Loucy (cell line): Measurements from ENCODE around the gene CYP4F8.

Experiments
- EZH2phosphoT487 ChIP-seq: fragments of 200-600 bp; IDR thresholded peaks from 2 replicates; pipeline ENCODE4 v1.6.1; 2018; ENCODE audit warnings: antibody characterized with exemption, mild to moderate bottlenecking, moderate library complexity, borderline replicate concordance
- TF ChIP-seq, protein P1 (sequence below): fragments of 200-600 bp; sonication (generic); conservative IDR thresholded peaks from 2 replicates; pipeline ENCODE4 v1.5.1; 2014; ENCODE audit warnings: mild to moderate bottlenecking, antibody characterized with exemption, low read length

- TF ChIP-seq EZH2phosphoT487: no peak
- TF ChIP-seq, protein P1, sequence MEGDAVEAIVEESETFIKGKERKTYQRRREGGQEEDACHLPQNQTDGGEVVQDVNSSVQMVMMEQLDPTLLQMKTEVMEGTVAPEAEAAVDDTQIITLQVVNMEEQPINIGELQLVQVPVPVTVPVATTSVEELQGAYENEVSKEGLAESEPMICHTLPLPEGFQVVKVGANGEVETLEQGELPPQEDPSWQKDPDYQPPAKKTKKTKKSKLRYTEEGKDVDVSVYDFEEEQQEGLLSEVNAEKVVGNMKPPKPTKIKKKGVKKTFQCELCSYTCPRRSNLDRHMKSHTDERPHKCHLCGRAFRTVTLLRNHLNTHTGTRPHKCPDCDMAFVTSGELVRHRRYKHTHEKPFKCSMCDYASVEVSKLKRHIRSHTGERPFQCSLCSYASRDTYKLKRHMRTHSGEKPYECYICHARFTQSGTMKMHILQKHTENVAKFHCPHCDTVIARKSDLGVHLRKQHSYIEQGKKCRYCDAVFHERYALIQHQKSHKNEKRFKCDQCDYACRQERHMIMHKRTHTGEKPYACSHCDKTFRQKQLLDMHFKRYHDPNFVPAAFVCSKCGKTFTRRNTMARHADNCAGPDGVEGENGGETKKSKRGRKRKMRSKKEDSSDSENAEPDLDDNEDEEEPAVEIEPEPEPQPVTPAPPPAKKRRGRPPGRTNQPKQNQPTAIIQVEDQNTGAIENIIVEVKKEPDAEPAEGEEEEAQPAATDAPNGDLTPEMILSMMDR: no peak
Observed at GRCh38 chr19:15640904-15641597, 26.0 kb downstream of the CYP4F8 start.
